Peyer's patch (tissue), 4 donors: Measurements from ENCODE around the gene CRTAC1.

Source experiments
- CTCF ChIP-seq, 6 experiments: fragments of 450-650 bp in 4 of 6; fragments of 200-600 bp in 2 of 6; sonication (generic) in 1 of 6; IDR thresholded peaks; one replicate each; pipeline ENCODE4 v1.5.1; 2017 to 2019; ENCODE audit warnings: antibody characterized with exemption in 6 of 6, mild to moderate bottlenecking in 3 of 6, moderate library complexity in 1 of 6
- POLR2A ChIP-seq, 2 donors: fragments of 450-650 bp; IDR thresholded peaks; one replicate each; pipeline ENCODE4 v1.5.1; 2017; ENCODE audit warnings: antibody characterized with exemption in 2 of 2, mild to moderate bottlenecking in 2 of 2, moderate library complexity in 2 of 2

GRCh38 chr10:97873569-97873968 is 156.9 kb downstream of the CRTAC1 start:
- TF ChIP-seq CTCF (IDR thresholded peaks at IDR 0.05) (no peak), POLR2A (IDR thresholded peaks at IDR 0.05) (no peak)
